ENCODE results near the gene AVEN. TPM values are rescaled to one million over a fixed set of nuclear protein-coding genes. Genes with fewer than 3 reads are reported as not detected.
A peak's percentile ranks its signal among the peaks of the same experiment; 100 is the strongest.

AVEN gene
- total RNA-seq, 6 experiments from 2014 or later: 24.9 to 33.6 (median 27.1) TPM

- DNase-seq: no peak
- Mint-ChIP-seq H3K4me3 (no peak overlapping the region), H3K4me1 (ENCODE audit: low read depth) (peaks cover 2% of the 10 kb centered on the region), H3K9me3 (no peaks in the 10 kb centered on the region), H3K27ac (no peak overlapping the region), H3K36me3 (ENCODE audit: low read depth) (peaks cover 18% of the 10 kb centered on the region), H3K27me3 (ENCODE audit: insufficient read depth) (no peaks in the 10 kb centered on the region; the same call in 1 of the 2 replicates)
- TF ChIP-seq CTCF (IDR thresholded peaks at IDR 0.05): no peak
Measured at GRCh38 chr15:33859992-33860545, 178.9 kb downstream of the AVEN start.

DNA sequence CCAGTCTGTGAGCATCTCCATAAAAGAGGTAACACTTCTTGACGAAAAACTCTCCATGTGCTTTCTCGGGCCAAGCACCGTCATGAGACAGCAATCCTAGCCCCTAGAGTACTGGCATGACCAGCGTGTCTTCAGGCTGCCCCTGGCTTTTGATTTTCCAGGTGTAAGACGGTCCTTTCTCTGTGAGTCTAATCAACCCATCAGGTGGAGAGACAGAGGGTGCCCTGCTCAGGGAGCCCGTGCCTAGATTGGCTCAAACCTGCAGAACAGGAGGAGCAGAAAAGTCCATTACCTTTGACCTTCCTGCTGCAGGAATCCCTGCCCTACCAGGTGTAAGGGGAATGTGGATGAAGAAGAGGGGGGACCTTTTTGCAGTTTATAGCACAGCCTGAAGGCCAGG lies 180.2 kb downstream of the AVEN start:
- H3K27me3 Mint-ChIP-seq (ENCODE audit: insufficient read depth): no peaks in the 10 kb centered on the region; the same call in 1 of the 2 replicates
- no peak overlapping the region for H3K27ac Mint-ChIP-seq
- H3K9me3 Mint-ChIP-seq: no peaks in the 10 kb centered on the region
- H3K4me3 Mint-ChIP-seq: no peak overlapping the region
- H3K4me1 Mint-ChIP-seq (ENCODE audit: low read depth): no peaks in the 10 kb centered on the region
- H3K36me3 Mint-ChIP-seq (ENCODE audit: low read depth): peaks cover 8% of the 10 kb centered on the region; the same call in 1 of the 2 replicates
- TF ChIP-seq CTCF (IDR thresholded peaks at IDR 0.05): no peak
- no peak for DNase-seq

DNA sequence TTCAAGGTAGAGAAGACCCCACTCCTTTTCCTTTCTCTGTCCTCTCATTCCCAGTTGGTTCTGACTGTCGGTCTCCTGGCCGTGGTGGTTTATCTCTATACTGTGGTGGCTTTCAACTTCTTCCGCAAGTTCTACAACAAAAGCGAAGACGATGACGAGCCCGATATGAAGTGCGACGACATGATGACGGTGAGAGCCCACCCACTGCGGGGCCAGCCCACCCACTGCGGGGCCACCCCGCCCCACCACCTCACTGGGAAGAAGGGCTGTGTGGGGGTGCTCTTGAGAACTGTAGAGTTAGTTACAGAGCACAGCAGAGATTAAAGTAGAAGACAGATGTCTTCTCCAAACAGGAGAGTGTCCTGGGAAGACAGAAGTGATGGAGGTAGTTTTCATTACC lies 181.3 kb downstream of the AVEN start:
- no peaks in the 10 kb centered on the region; the same call in 1 of the 2 replicates for H3K27me3 Mint-ChIP-seq (ENCODE audit: insufficient read depth)
- H3K27ac Mint-ChIP-seq: no peak overlapping the region
- no peaks in the 10 kb centered on the region for H3K9me3 Mint-ChIP-seq
- H3K36me3 Mint-ChIP-seq (ENCODE audit: low read depth): peaks cover 4% of the 10 kb centered on the region; the same call in 1 of the 2 replicates
- H3K4me1 Mint-ChIP-seq (ENCODE audit: low read depth): peaks cover 10% of the 10 kb centered on the region
- H3K4me3 Mint-ChIP-seq: no peak overlapping the region
- no peak for TF ChIP-seq CTCF (IDR thresholded peaks at IDR 0.05)
- DNase-seq: no peak

GRCh38 chr15:33852570-33852969 lies 186.4 kb downstream of the AVEN start:
- Mint-ChIP-seq H3K27me3 (ENCODE audit: insufficient read depth) (peaks cover 5% of the 10 kb centered on the region; the same call in 1 of the 2 replicates), H3K4me1 (ENCODE audit: low read depth) (peaks cover 24% of the 10 kb centered on the region), H3K36me3 (ENCODE audit: low read depth) (peaks cover 4% of the 10 kb centered on the region; the same call in 1 of the 2 replicates), H3K4me3 (peak overlapping the region; percentile 49; the same call in 1 of the 2 replicates), H3K27ac (peak overlapping the region; percentile 78), H3K9me3 (no peaks in the 10 kb centered on the region)
- DNase-seq: peak; percentile 85
- no peak for TF ChIP-seq CTCF (IDR thresholded peaks at IDR 0.05)

GRCh38 chr15:33852094-33852493 lies 186.9 kb downstream of the AVEN start:
- peak; percentile 7 for DNase-seq
- H3K9me3 Mint-ChIP-seq: no peaks in the 10 kb centered on the region
- no peak for TF ChIP-seq CTCF (IDR thresholded peaks at IDR 0.05)
- H3K4me1 Mint-ChIP-seq (ENCODE audit: low read depth): peaks cover 24% of the 10 kb centered on the region
- peak overlapping the region; percentile 78 for H3K27ac Mint-ChIP-seq
- H3K27me3 Mint-ChIP-seq (ENCODE audit: insufficient read depth): peaks cover 5% of the 10 kb centered on the region; the same call in 1 of the 2 replicates
- no peak overlapping the region for H3K4me3 Mint-ChIP-seq
- H3K36me3 Mint-ChIP-seq (ENCODE audit: low read depth): peaks cover 4% of the 10 kb centered on the region; the same call in 1 of the 2 replicates
